ENCODE measurements around the gene PLSCR1. TPM values are rescaled to one million over a fixed set of nuclear protein-coding genes. Genes with fewer than 3 reads are reported as not detected.
A peak's percentile ranks its signal among the peaks of the same experiment; 100 is the strongest.

The PLSCR1 gene
- total RNA-seq, 6 experiments from 2014 or later, result 10.5 to 18.7 (median 15.5) TPM

- H3K9me3 Mint-ChIP-seq, result no peaks in the 10 kb centered on the region
- H3K4me3 Mint-ChIP-seq, result peak overlapping the region; percentile 51
- TF ChIP-seq CTCF (IDR thresholded peaks at IDR 0.05), result no peak
- no peak for DNase-seq
- peaks cover 1% of the 10 kb centered on the region for H3K27me3 Mint-ChIP-seq (ENCODE audit: insufficient read depth)
- H3K27ac Mint-ChIP-seq, result no peak overlapping the region
- peaks cover 36% of the 10 kb centered on the region for H3K4me1 Mint-ChIP-seq (ENCODE audit: low read depth)
- no peaks in the 10 kb centered on the region for H3K36me3 Mint-ChIP-seq (ENCODE audit: low read depth)
Measured at GRCh38 chr3:146550070-146550615, 5.7 kb upstream of the PLSCR1 start.

- no peak for TF ChIP-seq CTCF (IDR thresholded peaks at IDR 0.05)
- H3K4me1 Mint-ChIP-seq (ENCODE audit: low read depth), result peaks cover 50% of the 10 kb centered on the region
- peaks cover 1% of the 10 kb centered on the region for H3K27me3 Mint-ChIP-seq (ENCODE audit: insufficient read depth)
- DNase-seq, result no peak
- no peak overlapping the region for H3K27ac Mint-ChIP-seq
- no peak overlapping the region for H3K4me3 Mint-ChIP-seq
- H3K36me3 Mint-ChIP-seq (ENCODE audit: low read depth), result no peaks in the 10 kb centered on the region
- no peaks in the 10 kb centered on the region for H3K9me3 Mint-ChIP-seq
Measured at GRCh38 chr3:146547235-146547835, 2.9 kb upstream of the PLSCR1 start.

GRCh38 chr3:146546366-146546965 is 2.1 kb upstream of the PLSCR1 start:
- Mint-ChIP-seq H3K27ac (no peak overlapping the region), H3K4me1 (ENCODE audit: low read depth) (peaks cover 51% of the 10 kb centered on the region), H3K27me3 (ENCODE audit: insufficient read depth) (peaks cover 1% of the 10 kb centered on the region), H3K36me3 (ENCODE audit: low read depth) (no peaks in the 10 kb centered on the region), H3K9me3 (no peaks in the 10 kb centered on the region), H3K4me3 (no peak overlapping the region)
- TF ChIP-seq CTCF (IDR thresholded peaks at IDR 0.05), result no peak
- no peak for DNase-seq

- no peak for TF ChIP-seq CTCF (IDR thresholded peaks at IDR 0.05)
- H3K27me3 Mint-ChIP-seq (ENCODE audit: insufficient read depth), result no peaks in the 10 kb centered on the region; the same call in 1 of the 2 replicates
- no peaks in the 10 kb centered on the region for H3K9me3 Mint-ChIP-seq
- peak overlapping the region; percentile 97 for H3K27ac Mint-ChIP-seq
- no peaks in the 10 kb centered on the region for H3K36me3 Mint-ChIP-seq (ENCODE audit: low read depth)
- H3K4me1 Mint-ChIP-seq (ENCODE audit: low read depth), result peaks cover 36% of the 10 kb centered on the region
- peak overlapping the region; percentile 94 for H3K4me3 Mint-ChIP-seq
- no peak for DNase-seq
Measured at GRCh38 chr3:146544929-146545528, 622 bp upstream of the PLSCR1 start.

- peaks cover 31% of the 10 kb centered on the region for H3K4me1 Mint-ChIP-seq (ENCODE audit: low read depth)
- no peak for TF ChIP-seq CTCF (IDR thresholded peaks at IDR 0.05)
- H3K9me3 Mint-ChIP-seq, result no peaks in the 10 kb centered on the region
- no peaks in the 10 kb centered on the region for H3K36me3 Mint-ChIP-seq (ENCODE audit: low read depth)
- H3K27ac Mint-ChIP-seq, result peak overlapping the region; percentile 97
- no peak for DNase-seq
- no peaks in the 10 kb centered on the region; the same call in 1 of the 2 replicates for H3K27me3 Mint-ChIP-seq (ENCODE audit: insufficient read depth)
- H3K4me3 Mint-ChIP-seq, result peak overlapping the region; percentile 94
Measured at GRCh38 chr3:146543461-146544001, 876 bp downstream of the PLSCR1 start.
